ENCODE measurements around the gene TGM1. TPM values are rescaled to one million over a fixed set of nuclear protein-coding genes. Genes with fewer than 3 reads are reported as not detected.
A peak's percentile ranks its signal among the peaks of the same experiment; 100 is the strongest.

The TGM1 gene
- total RNA-seq, 6 donors from 2014 or later = 9.1 to 29.2 (median 11.1) TPM

- TF ChIP-seq CTCF (IDR thresholded peaks at IDR 0.05) = no peak
- TF ChIP-seq POLR2A (IDR thresholded peaks at IDR 0.05) = no peak
- TF ChIP-seq EP300 (IDR thresholded peaks at IDR 0.05) = no peak
- no peak for TF ChIP-seq POLR2AphosphoS5 (IDR thresholded peaks at IDR 0.05)
- no peak for ATAC-seq (ENCODE audit: low FRiP score in 2 of 2)
- Histone ChIP-seq H3K9me3 (no peaks in the 10 kb centered on the region), H3K4me3 (no peak overlapping the region), H3K4me1 (peaks cover 21 to 36% (median 23%) of the 10 kb centered on the region in 4 donors), H3K27me3 (no peaks in the 10 kb centered on the region), H3K36me3 (peaks cover 26 to 69% (median 58%) of the 10 kb centered on the region in 4 donors), H3K27ac (no peak overlapping the region)
- 95 to 99% methylated on average over 11 of the region's 11 CpGs for WGBS, 2 donors
- DNase-seq = no peak
Observed at GRCh38 chr14:24304019-24304387, 41.0 kb upstream of the TGM1 start.

GRCh38 chr14:24300326-24300980 is 37.5 kb upstream of the TGM1 start:
- no peak for ATAC-seq (ENCODE audit: low FRiP score in 2 of 2)
- Histone ChIP-seq H3K4me1 (peaks cover 29 to 48% (median 34%) of the 10 kb centered on the region in 4 donors), H3K36me3 (peaks cover 23 to 54% (median 45%) of the 10 kb centered on the region in 4 donors), H3K9me3 (no peaks in the 10 kb centered on the region), H3K27ac (peak overlapping the region; percentile 77 to 92 (median 90)), H3K27me3 (no peaks in the 10 kb centered on the region), H3K4me3 (peak overlapping the region; percentile 68 to 95 (median 79))
- 26 to 33% methylated on average over 16 of the region's 16 CpGs for WGBS, 2 donors
- DNase-seq = no peak
- TF ChIP-seq POLR2AphosphoS5 (IDR thresholded peaks at IDR 0.05) = no peak
- TF ChIP-seq EP300 (IDR thresholded peaks at IDR 0.05) = no peak
- TF ChIP-seq CTCF (IDR thresholded peaks at IDR 0.05) = no peak
- no peak for TF ChIP-seq POLR2A (IDR thresholded peaks at IDR 0.05)

- WGBS, 2 donors = 1 to 8% methylated on average over 6 to 46 of the region's 75 CpGs
- no peaks in the 10 kb centered on the region for H3K9me3 ChIP-seq
- ATAC-seq (ENCODE audit: low FRiP score in 2 of 2) = peak; percentile 94 to 95
- peak within 1 kb of the TSS; percentile 68 to 95 (median 79) for H3K4me3 ChIP-seq
- peaks cover 17 to 53% (median 40%) of the 10 kb centered on the region in 4 donors for H3K36me3 ChIP-seq
- peak; percentile 93 to 99 for DNase-seq
- TF ChIP-seq POLR2A (IDR thresholded peaks at IDR 0.05) = peak in 3 of 4 donors; percentile 23 to 75 (median 72)
- peak; percentile 92 to 94 for TF ChIP-seq POLR2AphosphoS5 (IDR thresholded peaks at IDR 0.05)
- TF ChIP-seq EP300 (IDR thresholded peaks at IDR 0.05) = peak in 1 of 4 donors; percentile 30
- TF ChIP-seq CTCF (IDR thresholded peaks at IDR 0.05) = peak in 1 of 6 experiments; percentile 9
- H3K27me3 ChIP-seq = no peaks in the 10 kb centered on the region
- peak within 1 kb of the TSS; percentile 77 to 92 (median 90) for H3K27ac ChIP-seq
- H3K4me1 ChIP-seq = peaks cover 29 to 48% (median 34%) of the 10 kb centered on the region in 4 donors
Observed at GRCh38 chr14:24299255-24300191, 36.5 kb upstream of the TGM1 start, which contains the start of the genes DHRS1 and NOP9. TSS of gene DHRS1 (minus strand) at chr14:24299780. CDS start at chr14:24299106, 674 bp downstream. TSS of gene NOP9 (plus strand) at chr14:24299850. CDS start at chr14:24299955, 105 bp downstream.

- H3K36me3 ChIP-seq = peaks cover 12 to 50% (median 33%) of the 10 kb centered on the region in 4 donors
- 39 to 45% methylated on average over 7 of the region's 7 CpGs for WGBS, 2 donors
- H3K27me3 ChIP-seq = no peaks in the 10 kb centered on the region
- DNase-seq (no peak), ATAC-seq (ENCODE audit: low FRiP score in 2 of 2) (peak; percentile 37 to 50)
- H3K9me3 ChIP-seq = no peaks in the 10 kb centered on the region
- peak overlapping the region in 3 of 4 donors; percentile 78 to 95 (median 80) for H3K4me3 ChIP-seq
- peaks cover 29 to 48% (median 34%) of the 10 kb centered on the region in 4 donors for H3K4me1 ChIP-seq
- H3K27ac ChIP-seq = peak overlapping the region; percentile 77 to 92 (median 90)
- TF ChIP-seq EP300 (IDR thresholded peaks at IDR 0.05) (no peak), POLR2AphosphoS5 (IDR thresholded peaks at IDR 0.05) (no peak), POLR2A (IDR thresholded peaks at IDR 0.05) (no peak), CTCF (IDR thresholded peaks at IDR 0.05) (no peak)
Observed at GRCh38 chr14:24298892-24299254, 35.9 kb upstream of the TGM1 start.
